Keratinocyte (primary cell): ENCODE measurements around the gene NAIF1. TPM values are rescaled to one million over a fixed set of nuclear protein-coding genes. Genes with fewer than 3 reads are reported as not detected.

Experiments
- DNase-seq: peaks from one replicate; pipeline ENCODE4 v3.0.0-alpha.2; 2011; ENCODE audit warnings: low read depth, missing footprints, low spot score
- FAIRE-seq: peaks from 2 replicates; lab custom pipeline; 2011; peaks lifted over from hg19 to GRCh38; lab: Jason Lieb, UNC
- H2AFZ ChIP-seq: 2 replicates; pipeline ENCODE4 v1.6.0; 2012; ENCODE audit warnings: low read length, control low read depth, inconsistent platforms; ENCODE audit not compliant: control insufficient read depth
- H3K27ac ChIP-seq: 2 replicates; pipeline ENCODE4 v1.5.1; 2011; ENCODE audit warnings: low read length; ENCODE audit not compliant: control insufficient read depth, insufficient read depth
- H3K27me3 ChIP-seq: 3 replicates; pipeline ENCODE4 v1.6.0; 2011; ENCODE audit warnings: low read length; ENCODE audit not compliant: control insufficient read depth, insufficient read depth; ENCODE audit errors: extremely low read depth
- H3K36me3 ChIP-seq, 2 experiments: 2 replicates in 1 of 2; 3 replicates in 1 of 2; pipeline ENCODE4 v1.5.1; 2011; ENCODE audit warnings: low read length in 2 of 2, mild to moderate bottlenecking in 1 of 2; ENCODE audit not compliant: control insufficient read depth in 2 of 2, insufficient read depth in 2 of 2; ENCODE audit errors: extremely low read depth in 1 of 2
- H3K4me1 ChIP-seq: 3 replicates; pipeline ENCODE4 v1.5.1; 2011; ENCODE audit warnings: low read length; ENCODE audit not compliant: control insufficient read depth, insufficient read depth; ENCODE audit errors: extremely low read depth
- H3K4me2 ChIP-seq: 3 replicates; pipeline ENCODE4 v1.6.0; 2011; ENCODE audit warnings: low read depth, low read length; ENCODE audit not compliant: control insufficient read depth, insufficient read depth; ENCODE audit errors: extremely low read depth
- H3K4me3 ChIP-seq, 3 experiments: fragments of 200-600 bp in 1 of 3; sonication (generic) in 1 of 3; 2 replicates in 2 of 3; 3 replicates in 1 of 3; pipeline ENCODE4 v1.5.1; 2011 to 2016; ENCODE audit warnings: low read length in 3 of 3, mild to moderate bottlenecking in 3 of 3, control low read depth in 2 of 3, inconsistent platforms in 1 of 3, low read depth in 1 of 3, mixed read lengths in 1 of 3, mixed run types in 1 of 3, moderate library complexity in 1 of 3; ENCODE audit not compliant: control insufficient read depth in 2 of 3, insufficient read depth in 2 of 3; ENCODE audit errors: extremely low read depth in 1 of 3
- H3K79me2 ChIP-seq: 2 replicates; pipeline ENCODE4 v1.6.0; 2012; ENCODE audit warnings: low read length; ENCODE audit not compliant: control insufficient read depth, insufficient read depth
- H3K9ac ChIP-seq: 3 replicates; pipeline ENCODE4 v1.6.0; 2011; ENCODE audit warnings: low read length; ENCODE audit not compliant: control insufficient read depth, insufficient read depth; ENCODE audit errors: extremely low read depth
- H3K9me1 ChIP-seq: 3 replicates; pipeline ENCODE4 v1.6.0; 2011; ENCODE audit warnings: low read length; ENCODE audit not compliant: control insufficient read depth, insufficient read depth; ENCODE audit errors: extremely low read depth
- H3K9me3 ChIP-seq: 2 replicates; pipeline ENCODE4 v1.5.1; 2012; ENCODE audit warnings: low read depth, low read length; ENCODE audit not compliant: control insufficient read depth
- H4K20me1 ChIP-seq: 3 replicates; pipeline ENCODE4 v1.6.0; 2011; ENCODE audit warnings: low read length; ENCODE audit not compliant: control insufficient read depth, insufficient read depth; ENCODE audit errors: extremely low read depth
- EZH2 ChIP-seq: IDR thresholded peaks from one replicate; pipeline ENCODE4 v1.6.1; 2012; ENCODE audit warnings: inconsistent platforms, mild to moderate bottlenecking, low read length, moderate library complexity
- dilution Hi-C: fragments of 300-500 bp; cut with MboI; formaldehyde crosslinking; loops from one replicate; pipeline ENCODE4 v1.7.0; 2020; ENCODE audit warnings: low sequenced_read_pairs; ENCODE audit not compliant: extremely low pct_ligation_motif_present
- polyA plus RNA-seq, 5 experiments: library from polyadenylated mRNA; depleted of rRNA in 3 of 5; stranded (reverse) in 3 of 5; stranded (forward) in 1 of 5; unstranded in 1 of 5; fragments of >200 nt; gene quantifications; 1 replicate in 1 of 5; 2 replicates in 3 of 5; 3 replicates in 1 of 5; pipeline versions ENCODE4 v1.2.1 to v1.2.3, GENCODE V29; 2011 to 2012; ENCODE audit warnings: missing spikeins in 2 of 5, low read depth in 1 of 5, low replicate concordance in 1 of 5
- TF ChIP-seq, protein P1 (sequence below), 3 experiments: IDR thresholded peaks in 1 of 3; conservative IDR thresholded peaks in 1 of 3; optimal IDR thresholded peaks in 1 of 3; 2 replicates in 2 of 3; 3 replicates in 1 of 3; pipeline versions ENCODE3 to v1.5.1; 2011; ENCODE audit warnings: low read length in 3 of 3, mild to moderate bottlenecking in 3 of 3, moderate library complexity in 2 of 3, control low read depth in 1 of 3, inconsistent platforms in 1 of 3; ENCODE audit not compliant: insufficient read depth in 2 of 3; ENCODE audit errors: extremely low read depth in 1 of 3

NAIF1 gene
- polyA plus RNA-seq, 1 donor (not counting 4 experiments of a cell fraction or from before 2014, with no cell fraction given): 6.3 TPM

DNA sequence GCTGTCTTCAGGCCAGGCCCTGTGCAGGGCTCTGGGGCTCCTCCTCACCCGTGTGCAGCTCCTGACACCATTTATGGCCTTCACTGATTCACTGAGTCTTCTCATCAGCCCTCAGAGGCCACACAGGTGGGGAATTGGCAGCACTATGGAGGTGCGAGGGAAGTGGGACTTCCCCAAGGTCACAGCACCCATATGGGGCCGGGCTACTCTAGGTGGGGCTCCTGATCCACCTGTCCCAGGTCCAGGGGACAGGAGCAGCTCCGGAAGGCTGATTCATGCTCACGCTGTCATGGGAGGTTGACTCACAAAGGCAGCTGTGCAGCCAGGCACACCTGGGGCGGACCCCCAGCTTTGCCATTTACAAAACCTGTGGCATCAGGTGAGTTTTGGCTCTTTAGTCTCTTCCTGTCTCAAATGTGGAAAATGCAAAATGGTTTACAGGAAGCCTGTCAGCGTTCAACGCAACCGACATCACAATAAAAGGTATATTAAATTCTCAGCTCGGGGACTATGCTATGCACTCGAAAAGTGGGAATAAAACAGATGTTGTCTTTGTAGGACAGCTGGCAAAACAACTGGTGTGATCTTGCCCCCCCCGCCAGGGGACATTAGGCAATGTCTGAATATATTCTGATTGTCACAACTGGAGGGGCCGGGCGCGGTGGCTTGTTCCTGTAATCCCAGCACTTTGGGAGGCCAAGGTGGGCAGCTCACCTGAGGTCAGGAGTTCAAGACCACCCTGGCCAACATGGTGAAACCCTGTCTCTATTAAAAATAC is 15.0 kb downstream of the NAIF1 start:
- peaks cover 23% of the 10 kb centered on the region for H3K4me1 ChIP-seq
- no peak overlapping the region for H2AFZ ChIP-seq
- H3K9me3 ChIP-seq: no peaks in the 10 kb centered on the region
- no peaks in the 10 kb centered on the region for H3K27me3 ChIP-seq
- FAIRE-seq (no peak), DNase-seq (peak; percentile 83)
- no peak overlapping the region for H3K9ac ChIP-seq
- H3K4me2 ChIP-seq: peak overlapping the region; percentile 56
- no peak overlapping the region for H3K4me3 ChIP-seq
- H3K27ac ChIP-seq: peak overlapping the region; percentile 61
- no peaks in the 10 kb centered on the region for H3K9me1 ChIP-seq
- dilution Hi-C loops: loop anchor here (25.0 kb wide), 1 partner anchor 115 kb away; the partner anchor contains the start of genes DPM2 and PIP5KL1
- no peak for TF ChIP-seq EZH2
- TF ChIP-seq, protein P1, sequence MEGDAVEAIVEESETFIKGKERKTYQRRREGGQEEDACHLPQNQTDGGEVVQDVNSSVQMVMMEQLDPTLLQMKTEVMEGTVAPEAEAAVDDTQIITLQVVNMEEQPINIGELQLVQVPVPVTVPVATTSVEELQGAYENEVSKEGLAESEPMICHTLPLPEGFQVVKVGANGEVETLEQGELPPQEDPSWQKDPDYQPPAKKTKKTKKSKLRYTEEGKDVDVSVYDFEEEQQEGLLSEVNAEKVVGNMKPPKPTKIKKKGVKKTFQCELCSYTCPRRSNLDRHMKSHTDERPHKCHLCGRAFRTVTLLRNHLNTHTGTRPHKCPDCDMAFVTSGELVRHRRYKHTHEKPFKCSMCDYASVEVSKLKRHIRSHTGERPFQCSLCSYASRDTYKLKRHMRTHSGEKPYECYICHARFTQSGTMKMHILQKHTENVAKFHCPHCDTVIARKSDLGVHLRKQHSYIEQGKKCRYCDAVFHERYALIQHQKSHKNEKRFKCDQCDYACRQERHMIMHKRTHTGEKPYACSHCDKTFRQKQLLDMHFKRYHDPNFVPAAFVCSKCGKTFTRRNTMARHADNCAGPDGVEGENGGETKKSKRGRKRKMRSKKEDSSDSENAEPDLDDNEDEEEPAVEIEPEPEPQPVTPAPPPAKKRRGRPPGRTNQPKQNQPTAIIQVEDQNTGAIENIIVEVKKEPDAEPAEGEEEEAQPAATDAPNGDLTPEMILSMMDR (optimal IDR thresholded peaks at IDR 0.05 in 1 of 3, IDR thresholded peaks at IDR 0.05 in 1 of 3, conservative IDR thresholded peaks at IDR 0.05 in 1 of 3; ENCODE audit: extremely low read depth in 1 of 3, insufficient read depth in 2 of 3, low read length in 3 of 3): no peak
- H4K20me1 ChIP-seq: no peaks in the 10 kb centered on the region
- H3K36me3 ChIP-seq: no peaks in the 10 kb centered on the region
- no peaks in the 10 kb centered on the region for H3K79me2 ChIP-seq

DNA sequence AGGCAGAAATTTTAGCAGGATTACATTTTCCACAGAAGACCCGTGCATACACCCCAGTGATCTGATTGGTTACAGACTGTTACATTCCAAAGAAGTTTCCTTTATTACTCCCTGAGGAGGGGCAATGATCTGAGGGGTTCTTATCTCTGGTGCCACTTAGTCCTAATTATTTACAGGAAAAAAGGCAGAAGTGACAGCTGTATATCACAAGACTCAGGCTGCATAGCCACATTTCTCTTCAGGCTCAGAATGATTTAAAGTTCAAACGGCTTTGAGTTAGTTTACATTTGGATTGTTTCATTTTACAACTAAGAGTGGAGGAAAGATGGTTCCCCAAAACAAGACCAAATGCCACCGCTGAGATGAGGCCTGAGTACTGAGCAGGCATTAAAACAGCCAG is 17.3 kb downstream of the NAIF1 start:
- no peak for DNase-seq
- no peaks in the 10 kb centered on the region for H3K9me1 ChIP-seq
- dilution Hi-C loops: loop anchor here (25.0 kb wide), 1 partner anchor 113 kb away; the partner anchor contains the start of genes DPM2 and PIP5KL1
- H3K9me3 ChIP-seq: no peaks in the 10 kb centered on the region
- H3K9ac ChIP-seq: no peak overlapping the region
- peaks cover 23% of the 10 kb centered on the region for H3K4me1 ChIP-seq
- H3K27me3 ChIP-seq: no peaks in the 10 kb centered on the region
- H3K4me3 ChIP-seq: no peak overlapping the region
- no peaks in the 10 kb centered on the region for H3K79me2 ChIP-seq
- TF ChIP-seq, protein P1 (optimal IDR thresholded peaks at IDR 0.05 in 1 of 3, IDR thresholded peaks at IDR 0.05 in 1 of 3, conservative IDR thresholded peaks at IDR 0.05 in 1 of 3; ENCODE audit: extremely low read depth in 1 of 3, insufficient read depth in 2 of 3, low read length in 3 of 3): no peak
- no peak for TF ChIP-seq EZH2
- H4K20me1 ChIP-seq: no peaks in the 10 kb centered on the region
- H3K27ac ChIP-seq: no peak overlapping the region
- no peak for FAIRE-seq
- H2AFZ ChIP-seq: no peak overlapping the region
- no peak overlapping the region for H3K4me2 ChIP-seq
- no peaks in the 10 kb centered on the region for H3K36me3 ChIP-seq
